A673 (cell line): ENCODE results near the gene ECI1.

Experiments used
- CTCF ChIP-seq: fragments of 300-800, 200-600 bp; sonication (generic); conservative IDR thresholded peaks from 2 replicates; pipeline ENCODE4 v1.5.1; 2017; ENCODE audit warnings: low read depth, mild to moderate bottlenecking, antibody characterized with exemption, low read length, moderate library complexity, mixed read lengths
- EZH2 ChIP-seq: fragments of 200-600 bp; sonication (generic); IDR thresholded peaks from 2 replicates; pipeline ENCODE4 v1.6.1; 2017; ENCODE audit warnings: borderline replicate concordance, low read depth, mild to moderate bottlenecking, mixed read lengths, antibody characterized with exemption, low read length; ENCODE audit not compliant: poor library complexity, severe bottlenecking

- TF ChIP-seq CTCF (no peak), EZH2 (no peak)
These were observed 14.3 kb downstream of the ECI1 start for GRCh38 chr16:2237102-2237482.
